ENCODE measurements around the gene CHRFAM7A.
"Not testable (repeated sequence)": the region's sequence is repeated elsewhere in the genome, so short reads cannot be mapped to it uniquely, and the experiment has no call there.

The CHRFAM7A gene

DNA sequence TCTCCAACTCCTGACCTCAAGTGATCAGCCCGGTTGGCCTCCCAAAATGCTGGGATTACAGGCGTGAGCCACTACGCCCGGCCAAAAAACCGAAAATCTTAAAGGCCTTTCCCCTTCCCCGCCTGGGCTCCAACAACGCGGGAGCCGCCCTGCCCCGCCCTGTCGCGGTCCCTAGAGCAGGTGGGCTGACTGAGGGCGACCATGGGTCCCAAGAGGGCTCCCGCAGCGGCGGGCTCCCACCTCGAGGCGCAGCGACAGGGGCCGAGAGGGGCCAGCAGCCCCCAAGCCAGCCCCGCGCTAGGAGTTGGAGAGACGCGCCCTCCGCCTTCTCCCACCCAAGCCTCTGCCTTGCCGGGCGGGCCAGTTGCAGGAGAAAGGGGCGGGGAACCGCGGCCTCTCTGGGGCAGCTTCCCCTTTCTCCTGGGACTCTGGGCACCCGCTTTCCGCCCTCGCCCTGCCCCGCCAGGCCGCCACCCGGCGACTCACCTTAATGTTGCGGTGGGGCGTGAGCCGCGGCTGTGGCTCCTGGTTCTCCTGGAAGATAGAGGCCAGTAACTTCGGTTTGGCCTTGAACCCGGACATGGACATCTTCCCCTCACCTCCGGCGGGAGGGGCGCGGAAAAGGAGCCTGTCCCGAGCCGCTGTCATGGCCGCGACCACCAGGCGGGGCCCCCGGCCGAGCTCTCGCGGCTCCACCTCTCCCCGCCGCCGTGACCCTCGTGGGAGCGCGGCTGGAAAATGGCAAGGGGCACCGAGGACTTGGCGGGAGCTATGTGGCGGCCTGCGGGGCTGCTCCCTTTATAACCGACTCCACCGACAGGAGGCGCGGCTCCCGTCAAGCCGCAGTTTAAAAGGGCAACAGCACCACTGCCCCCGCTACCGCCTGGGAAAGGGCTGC is at the start of gene CHRFAM7A:
CHRFAM7A (minus strand) TSS at position 775 of the 898 bp plus-strand sequence. CDS start 10,189 bp downstream, outside the sequence.
- H3K4me1 Mint-ChIP-seq (ENCODE audit: low read depth); H3K27ac Mint-ChIP-seq; H3K4me3 Mint-ChIP-seq; H3K9me3 Mint-ChIP-seq (ENCODE audit: low read depth); H3K36me3 Mint-ChIP-seq; H3K27me3 Mint-ChIP-seq: not testable (repeated sequence)

DNA sequence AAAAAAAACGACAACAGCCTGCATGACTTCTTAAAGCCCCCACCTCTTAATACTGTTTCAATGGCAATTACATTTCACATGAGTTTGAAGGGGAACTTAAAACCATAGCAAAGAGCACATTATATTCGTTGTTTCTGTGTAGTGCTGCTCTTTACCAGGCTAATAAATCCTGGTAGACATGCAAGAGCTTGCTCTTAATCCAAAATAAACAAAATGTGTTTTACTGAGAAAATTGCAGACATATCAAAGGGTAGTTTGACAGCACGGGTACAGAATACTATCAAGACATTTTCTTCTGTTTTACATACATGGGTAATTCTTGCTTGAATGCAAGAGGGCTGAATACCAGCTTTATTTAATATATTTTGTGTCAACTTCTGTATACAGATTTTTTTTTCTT is 45.0 kb upstream of the CHRFAM7A start:
- not testable (repeated sequence) for H3K27me3 Mint-ChIP-seq; H3K27ac Mint-ChIP-seq; H3K36me3 Mint-ChIP-seq; H3K4me3 Mint-ChIP-seq; H3K4me1 Mint-ChIP-seq (ENCODE audit: low read depth); H3K9me3 Mint-ChIP-seq (ENCODE audit: low read depth)

DNA sequence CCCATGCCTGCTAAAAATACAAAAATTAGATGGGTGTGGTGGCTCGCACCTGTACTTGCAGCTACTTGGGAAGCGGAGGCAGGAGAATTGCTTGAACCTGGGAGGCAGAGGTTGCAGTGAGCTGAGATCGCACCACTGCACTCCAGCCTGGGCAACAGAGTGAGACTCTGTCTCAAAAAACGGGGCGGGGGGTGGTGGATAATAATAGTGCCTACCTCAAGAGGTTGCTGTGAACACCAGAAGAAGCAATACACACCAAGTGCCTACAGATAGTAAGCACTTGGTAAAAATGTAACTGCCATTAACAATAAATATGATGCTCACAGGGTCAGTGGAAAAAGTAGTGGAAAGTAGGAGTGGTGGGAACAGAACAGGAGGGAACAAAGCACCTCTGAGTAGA is 42.5 kb upstream of the CHRFAM7A start:
- H3K27ac Mint-ChIP-seq; H3K27me3 Mint-ChIP-seq; H3K4me1 Mint-ChIP-seq (ENCODE audit: low read depth); H3K4me3 Mint-ChIP-seq; H3K9me3 Mint-ChIP-seq (ENCODE audit: low read depth); H3K36me3 Mint-ChIP-seq: not testable (repeated sequence)

DNA sequence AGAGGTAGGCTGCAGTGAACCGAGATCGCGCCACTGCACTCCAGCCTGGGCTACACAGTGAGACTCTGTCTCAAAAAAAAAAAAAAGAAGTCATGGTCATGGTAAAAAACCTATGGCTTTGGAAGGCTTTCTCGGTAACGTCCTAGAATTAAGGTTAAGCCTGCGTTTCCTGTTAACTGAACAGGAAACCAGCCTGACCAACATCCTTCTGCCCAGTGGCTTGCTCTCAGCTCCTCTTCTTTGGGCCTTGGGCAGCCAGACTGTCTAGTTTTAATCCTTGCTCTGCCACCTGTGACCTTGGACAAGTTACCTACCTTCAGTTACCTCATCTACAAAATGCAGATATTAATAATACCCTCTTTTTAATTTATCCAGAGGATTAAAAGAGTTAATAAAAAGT is 27.4 kb upstream of the CHRFAM7A start:
- not testable (repeated sequence) for H3K9me3 Mint-ChIP-seq (ENCODE audit: low read depth); H3K4me3 Mint-ChIP-seq; H3K27ac Mint-ChIP-seq; H3K27me3 Mint-ChIP-seq; H3K4me1 Mint-ChIP-seq (ENCODE audit: low read depth); H3K36me3 Mint-ChIP-seq

DNA sequence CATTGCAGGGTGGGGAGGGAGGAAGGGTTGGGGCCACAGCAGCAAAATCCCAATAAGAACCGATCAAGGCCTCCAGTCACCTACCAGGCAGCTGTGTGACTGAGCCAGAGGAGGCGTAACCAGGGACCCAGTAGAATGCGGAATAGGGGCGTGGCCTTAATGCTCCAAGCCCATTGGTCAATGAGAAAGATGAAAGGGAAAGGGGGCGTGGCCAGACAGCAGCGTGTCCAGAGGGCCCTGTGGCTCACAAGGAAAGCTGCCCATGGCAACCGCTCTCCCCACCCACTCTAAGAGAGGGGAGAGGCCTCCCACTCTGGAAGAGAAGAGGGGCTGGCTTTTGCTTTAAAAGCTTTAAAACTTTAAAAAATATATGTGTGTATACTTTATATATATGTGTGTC is 20.8 kb upstream of the CHRFAM7A start, which contains the start of gene GOLGA8R:
GOLGA8R (minus strand) TSS at position 101 of the 400 bp plus-strand sequence; CDS start at position 3, 98 bp downstream.
- H3K27ac Mint-ChIP-seq; H3K36me3 Mint-ChIP-seq; H3K9me3 Mint-ChIP-seq (ENCODE audit: low read depth); H3K27me3 Mint-ChIP-seq; H3K4me1 Mint-ChIP-seq (ENCODE audit: low read depth); H3K4me3 Mint-ChIP-seq: not testable (repeated sequence)

DNA sequence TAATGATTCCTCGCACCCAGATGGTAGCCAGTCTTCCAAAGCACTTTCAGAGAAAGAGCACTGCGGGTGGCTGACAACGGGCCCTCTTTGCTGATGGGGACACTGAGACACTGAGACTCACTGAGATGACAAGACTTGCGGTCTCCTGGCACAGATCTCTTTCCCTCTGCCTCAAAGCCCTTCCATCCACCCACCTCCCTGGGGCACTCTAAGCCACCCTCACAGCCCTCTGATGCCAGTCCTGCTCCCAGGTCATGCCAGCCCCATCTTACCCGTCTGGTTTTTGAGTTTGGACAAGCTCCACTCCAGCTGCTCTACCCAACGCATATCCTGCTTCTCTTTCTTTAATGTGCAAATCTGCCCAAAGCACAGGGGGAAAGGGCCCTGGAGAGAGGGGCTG is 14.3 kb upstream of the CHRFAM7A start:
- not testable (repeated sequence) for H3K4me3 Mint-ChIP-seq; H3K36me3 Mint-ChIP-seq; H3K4me1 Mint-ChIP-seq (ENCODE audit: low read depth); H3K27me3 Mint-ChIP-seq; H3K9me3 Mint-ChIP-seq (ENCODE audit: low read depth); H3K27ac Mint-ChIP-seq

DNA sequence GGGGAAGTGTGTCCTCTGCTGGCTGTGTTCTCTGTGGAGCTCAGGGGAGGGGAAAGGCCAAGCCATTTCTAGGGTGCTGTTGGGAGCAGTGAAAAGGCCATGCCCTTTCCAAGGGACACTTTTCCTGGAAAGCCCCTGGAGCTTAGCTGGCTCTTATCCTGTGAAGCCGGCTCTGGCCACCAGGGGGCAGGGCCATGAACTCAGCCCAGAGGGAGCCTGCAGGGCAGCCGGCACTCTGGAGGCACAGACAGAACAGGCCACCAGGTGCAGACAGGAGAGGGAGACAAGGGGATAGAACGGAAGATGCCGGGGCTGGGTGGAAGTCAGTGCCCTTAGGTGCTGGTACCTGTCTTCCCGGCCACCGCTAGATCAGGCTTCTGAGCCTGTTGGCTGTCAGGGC is 5.6 kb upstream of the CHRFAM7A start:
- not testable (repeated sequence) for H3K27me3 Mint-ChIP-seq; H3K27ac Mint-ChIP-seq; H3K4me1 Mint-ChIP-seq (ENCODE audit: low read depth); H3K9me3 Mint-ChIP-seq (ENCODE audit: low read depth); H3K36me3 Mint-ChIP-seq; H3K4me3 Mint-ChIP-seq

DNA sequence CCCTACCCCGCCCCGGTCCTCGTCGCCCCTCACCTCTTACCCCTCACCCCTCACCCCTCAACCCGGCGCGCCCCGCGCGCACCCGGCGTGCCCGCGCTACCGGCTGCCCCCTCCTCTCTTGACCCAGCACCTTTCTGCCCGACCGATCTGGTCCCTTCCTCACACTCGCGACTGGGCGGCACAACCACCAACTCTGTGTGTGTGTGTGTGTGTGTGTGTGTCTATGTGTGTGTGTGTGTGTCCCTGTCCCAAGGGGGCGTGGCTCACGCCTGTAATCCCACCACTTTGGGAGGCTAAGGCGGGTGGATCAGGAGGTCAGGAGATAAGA is 288 bp upstream of the CHRFAM7A start:
- H3K4me1 Mint-ChIP-seq (ENCODE audit: low read depth): not testable (repeated sequence)

DNA sequence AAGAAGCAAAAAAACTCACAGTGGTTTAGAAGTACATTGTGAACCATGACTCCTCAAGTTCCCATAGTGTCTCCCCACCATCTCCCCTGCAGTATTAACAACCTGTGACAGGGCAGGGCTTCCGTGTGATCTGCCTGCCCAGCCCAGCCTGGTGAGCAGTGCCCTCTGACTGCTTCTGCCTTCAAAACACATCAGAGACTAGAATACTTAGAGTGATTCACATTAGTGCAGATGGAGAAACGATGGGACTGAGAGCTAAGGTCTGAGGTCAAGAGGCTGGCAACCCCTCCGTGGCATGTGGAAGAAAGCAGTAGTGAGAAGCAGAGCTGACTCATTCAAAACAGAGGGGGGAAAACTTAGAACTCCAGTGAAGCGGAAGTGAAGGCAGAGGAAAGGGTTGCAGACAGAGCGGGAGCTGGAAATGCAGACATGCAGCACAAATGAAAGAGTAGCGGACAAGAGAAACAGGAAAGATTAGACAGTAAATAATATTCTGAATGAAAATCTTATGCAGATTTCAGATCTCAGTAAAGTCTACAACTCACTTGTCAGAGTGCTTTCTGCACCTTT is 6.9 kb downstream of the CHRFAM7A start:
- H3K27me3 Mint-ChIP-seq; H3K9me3 Mint-ChIP-seq (ENCODE audit: low read depth); H3K4me3 Mint-ChIP-seq; H3K36me3 Mint-ChIP-seq; H3K4me1 Mint-ChIP-seq (ENCODE audit: low read depth); H3K27ac Mint-ChIP-seq: not testable (repeated sequence)

More for the DNA sequence above, 288 bp upstream of the CHRFAM7A start:
- not testable (repeated sequence) for H3K36me3 Mint-ChIP-seq; H3K27ac Mint-ChIP-seq; H3K27me3 Mint-ChIP-seq; H3K4me3 Mint-ChIP-seq; H3K9me3 Mint-ChIP-seq (ENCODE audit: low read depth)

DNA sequence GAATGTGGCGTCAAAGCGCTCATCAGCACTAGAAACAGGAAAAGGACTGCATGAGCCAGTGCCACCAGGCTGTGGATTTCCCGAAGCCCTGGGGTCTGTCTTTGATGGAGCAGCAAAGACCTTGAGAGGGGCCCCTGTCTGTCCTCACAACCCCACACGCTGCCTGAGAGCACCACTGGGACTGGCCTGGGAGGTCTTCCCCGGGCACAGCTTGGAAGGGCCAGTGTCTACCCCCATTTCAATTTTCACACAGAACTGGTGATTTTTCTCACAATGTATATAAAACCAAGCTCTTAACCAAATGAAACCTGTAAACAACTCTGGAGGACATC is 16.3 kb downstream of the CHRFAM7A start:
- not testable (repeated sequence) for H3K9me3 Mint-ChIP-seq (ENCODE audit: low read depth); H3K36me3 Mint-ChIP-seq; H3K27me3 Mint-ChIP-seq; H3K27ac Mint-ChIP-seq; H3K4me3 Mint-ChIP-seq; H3K4me1 Mint-ChIP-seq (ENCODE audit: low read depth)

DNA sequence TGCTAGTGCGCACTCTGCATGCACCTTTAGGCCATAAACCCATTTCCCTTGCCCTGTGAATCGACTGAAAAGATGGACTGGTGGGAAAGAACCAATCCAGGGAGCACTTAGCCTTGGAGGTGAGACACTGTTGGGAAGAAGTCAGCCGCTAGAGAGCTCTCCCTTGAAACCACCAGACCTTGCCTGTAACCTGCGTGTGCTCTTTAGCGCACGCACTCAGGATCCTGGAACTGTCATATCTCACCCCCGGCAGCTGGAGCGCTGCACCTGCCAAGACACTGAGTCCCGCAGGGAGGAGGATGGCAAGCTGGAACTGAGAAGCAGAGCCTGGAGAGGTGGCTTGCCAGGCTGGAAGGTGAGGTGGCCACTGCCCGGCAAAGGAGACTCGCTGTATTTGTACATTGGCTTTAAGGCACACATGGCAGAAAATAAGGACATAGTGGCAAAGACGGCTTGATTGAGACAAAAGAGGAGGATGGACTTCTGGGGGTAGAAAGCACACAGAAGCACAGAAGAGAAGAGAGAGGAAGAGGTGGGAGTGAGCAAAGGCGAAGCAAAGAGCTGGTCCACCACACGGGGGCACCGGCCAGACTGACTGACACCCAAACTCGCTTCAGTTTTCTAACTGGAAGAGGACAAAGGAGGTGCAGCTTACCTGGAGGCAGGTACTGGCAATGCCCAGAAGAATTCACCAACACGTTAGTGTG is 16.8 kb downstream of the CHRFAM7A start:
- H3K36me3 Mint-ChIP-seq; H3K9me3 Mint-ChIP-seq (ENCODE audit: low read depth); H3K27me3 Mint-ChIP-seq; H3K27ac Mint-ChIP-seq; H3K4me3 Mint-ChIP-seq; H3K4me1 Mint-ChIP-seq (ENCODE audit: low read depth): not testable (repeated sequence)

DNA sequence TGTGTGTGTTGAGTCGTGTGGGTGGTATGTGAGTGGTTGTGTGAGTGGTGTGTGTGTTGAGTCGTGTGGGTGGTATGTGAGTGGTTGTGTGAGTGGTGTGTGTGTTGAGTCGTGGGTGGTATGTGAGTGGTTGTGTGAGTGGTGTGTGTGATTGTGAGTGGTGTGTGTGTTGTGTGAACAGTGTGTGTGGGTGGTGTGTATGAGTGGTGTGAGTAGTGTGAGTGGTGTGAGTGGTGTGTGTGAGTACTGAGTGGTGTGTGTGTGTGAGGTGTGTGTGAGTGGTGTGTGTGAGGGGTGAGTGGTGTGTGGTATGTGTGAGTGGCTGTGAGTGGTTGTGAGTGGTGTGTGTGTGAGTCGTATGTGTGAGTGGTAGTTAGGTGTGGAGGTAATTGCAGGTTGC is 17.5 kb downstream of the CHRFAM7A start:
- H3K36me3 Mint-ChIP-seq; H3K9me3 Mint-ChIP-seq (ENCODE audit: low read depth); H3K27me3 Mint-ChIP-seq; H3K27ac Mint-ChIP-seq; H3K4me1 Mint-ChIP-seq (ENCODE audit: low read depth); H3K4me3 Mint-ChIP-seq: not testable (repeated sequence)

DNA sequence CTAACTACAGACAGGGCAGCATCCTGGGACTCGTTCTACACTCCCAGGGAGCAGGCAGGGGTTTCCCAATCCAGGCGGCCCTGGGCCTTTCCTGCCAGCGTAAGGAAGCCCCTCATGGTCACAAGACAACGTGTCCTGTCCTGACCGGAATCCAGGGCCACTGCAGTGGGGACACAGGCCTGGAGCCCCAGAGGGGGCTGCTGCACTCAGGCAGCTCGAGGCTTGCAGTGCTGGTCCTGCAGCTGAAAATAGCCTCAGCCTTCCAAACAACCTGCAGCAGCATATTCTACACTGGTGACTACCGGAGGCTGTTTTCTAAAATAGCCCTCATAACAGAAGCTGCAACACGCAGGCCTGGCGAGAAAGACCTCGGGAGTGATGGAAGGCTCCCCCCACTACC is 18.5 kb downstream of the CHRFAM7A start:
- H3K4me3 Mint-ChIP-seq; H3K4me1 Mint-ChIP-seq (ENCODE audit: low read depth); H3K36me3 Mint-ChIP-seq; H3K27ac Mint-ChIP-seq; H3K27me3 Mint-ChIP-seq; H3K9me3 Mint-ChIP-seq (ENCODE audit: low read depth): not testable (repeated sequence)

DNA sequence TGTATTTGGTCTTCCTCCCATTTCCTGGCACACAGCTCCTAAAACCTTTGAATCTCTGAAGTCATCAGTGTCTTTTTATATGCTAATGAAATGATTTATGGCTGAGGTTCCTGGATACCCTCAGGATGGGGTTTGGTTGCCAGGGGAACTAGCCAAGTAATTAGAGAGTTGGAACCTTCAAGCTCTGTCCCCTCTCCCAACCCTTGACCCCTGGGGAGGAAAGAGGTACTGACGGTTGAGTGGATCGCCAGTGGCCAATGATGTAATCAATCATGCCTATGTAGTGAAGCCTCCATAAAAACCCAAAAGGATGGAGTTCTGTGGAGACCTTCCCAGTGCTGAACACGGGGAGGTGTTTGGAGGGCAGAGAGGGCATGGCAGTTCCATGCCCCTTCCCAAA is 25.1 kb downstream of the CHRFAM7A start:
- not testable (repeated sequence) for H3K4me1 Mint-ChIP-seq (ENCODE audit: low read depth); H3K9me3 Mint-ChIP-seq (ENCODE audit: low read depth); H3K36me3 Mint-ChIP-seq; H3K27me3 Mint-ChIP-seq; H3K4me3 Mint-ChIP-seq; H3K27ac Mint-ChIP-seq

DNA sequence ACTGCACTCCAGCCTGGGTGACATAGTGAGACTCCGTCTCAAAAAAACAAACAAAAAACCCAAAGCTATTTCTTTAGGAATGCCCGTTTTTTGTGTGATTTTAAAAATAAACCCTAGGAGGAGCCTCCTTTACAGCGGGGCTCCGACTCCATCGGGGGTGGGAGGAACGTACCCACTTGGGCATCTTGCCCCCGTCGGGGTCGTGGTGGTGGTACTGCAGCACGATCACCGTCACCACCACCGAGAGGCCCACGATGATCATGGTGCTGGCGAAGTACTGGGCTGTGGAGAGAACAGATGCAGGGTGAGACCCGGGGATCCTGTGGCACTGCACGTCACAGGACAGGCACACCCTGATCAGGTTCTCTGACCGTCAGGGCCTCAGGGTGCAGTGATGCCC is 26.1 kb downstream of the CHRFAM7A start:
- not testable (repeated sequence) for H3K9me3 Mint-ChIP-seq (ENCODE audit: low read depth); H3K27me3 Mint-ChIP-seq; H3K4me1 Mint-ChIP-seq (ENCODE audit: low read depth); H3K4me3 Mint-ChIP-seq; H3K27ac Mint-ChIP-seq; H3K36me3 Mint-ChIP-seq

DNA sequence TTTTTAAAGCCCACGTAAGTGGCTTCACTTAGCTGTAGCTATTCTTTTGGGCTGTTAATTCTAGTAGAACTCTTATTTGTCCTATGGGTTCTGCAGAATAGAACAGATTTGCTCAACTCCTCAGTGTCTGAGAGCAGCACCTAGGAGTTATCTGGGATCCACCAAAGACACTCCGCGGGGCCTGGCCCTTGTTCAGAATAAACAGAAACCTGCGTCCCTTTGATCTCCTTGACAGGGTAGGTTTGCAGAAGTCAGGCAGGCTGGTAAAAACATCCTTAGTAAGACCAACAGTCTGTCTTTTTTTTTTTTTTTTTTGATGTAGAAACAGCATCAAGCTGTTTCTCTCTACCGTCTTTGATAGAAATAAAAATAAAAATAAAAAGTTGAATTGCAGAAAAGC is 31.9 kb downstream of the CHRFAM7A start:
- not testable (repeated sequence) for H3K27ac Mint-ChIP-seq; H3K9me3 Mint-ChIP-seq (ENCODE audit: low read depth); H3K36me3 Mint-ChIP-seq; H3K27me3 Mint-ChIP-seq; H3K4me3 Mint-ChIP-seq; H3K4me1 Mint-ChIP-seq (ENCODE audit: low read depth)
